Astrocyte (in vitro differentiated cells and primary cell): Measurements from ENCODE around the gene CMTR1. TPM values are rescaled to one million over a fixed set of nuclear protein-coding genes. Genes with fewer than 3 reads are reported as not detected.

ENCODE experiments used
- DNase-seq: peaks from one replicate; pipeline ENCODE4 v3.0.0-alpha.2; 2010; ENCODE audit warnings: low read depth
- FAIRE-seq: peaks from 2 replicates; lab custom pipeline; 2011; peaks lifted over from hg19 to GRCh38; lab: Jason Lieb, UNC
- H2AFZ ChIP-seq: 2 replicates; pipeline ENCODE4 v1.6.0; 2012; ENCODE audit warnings: low read depth, low read length, inconsistent platforms
- H3K27ac ChIP-seq: 2 replicates; pipeline ENCODE4 v1.5.1; 2011; ENCODE audit warnings: low read depth, low read length, inconsistent platforms
- H3K27me3 ChIP-seq: 2 replicates; pipeline ENCODE4 v1.6.0; 2011; ENCODE audit warnings: low read length, inconsistent platforms; ENCODE audit not compliant: insufficient read depth
- H3K36me3 ChIP-seq: 2 replicates; pipeline ENCODE4 v1.5.1; 2011; ENCODE audit warnings: low read length, inconsistent platforms; ENCODE audit not compliant: insufficient read depth
- H3K4me1 ChIP-seq: 2 replicates; pipeline ENCODE4 v1.5.1; 2011; ENCODE audit warnings: low read length, inconsistent platforms; ENCODE audit not compliant: insufficient read depth
- H3K4me2 ChIP-seq: 2 replicates; pipeline ENCODE4 v1.6.0; 2012; ENCODE audit warnings: low read length, inconsistent platforms
- H3K4me3 ChIP-seq: 2 replicates; pipeline ENCODE4 v1.5.1; 2011; ENCODE audit warnings: low read depth, mild to moderate bottlenecking, low read length, inconsistent platforms; ENCODE audit not compliant: insufficient read depth
- H3K79me2 ChIP-seq: 2 replicates; pipeline ENCODE4 v1.6.0; 2012; ENCODE audit warnings: mild to moderate bottlenecking, low read length, inconsistent platforms; ENCODE audit not compliant: insufficient read depth
- H3K9ac ChIP-seq: 2 replicates; pipeline ENCODE4 v1.6.0; 2012; ENCODE audit warnings: mild to moderate bottlenecking, low read length, inconsistent platforms
- H3K9me3 ChIP-seq: 2 replicates; pipeline ENCODE4 v1.5.1; 2012; ENCODE audit warnings: low read depth, mild to moderate bottlenecking, low read length, inconsistent platforms; ENCODE audit not compliant: insufficient read depth
- H4K20me1 ChIP-seq: 2 replicates; pipeline ENCODE4 v1.6.0; 2012; ENCODE audit warnings: low read length, inconsistent platforms; ENCODE audit not compliant: insufficient read depth
- H3K27ac Mint-ChIP-seq: one replicate; pipeline ENCODE4 v1.8.0; 2021; ENCODE audit warnings: mild to moderate bottlenecking, mixed read lengths; ENCODE audit not compliant: unreplicated experiment
- H3K27me3 Mint-ChIP-seq: one replicate; pipeline ENCODE4 v1.8.0; 2021; ENCODE audit warnings: low read depth, mixed read lengths; ENCODE audit not compliant: unreplicated experiment
- H3K36me3 Mint-ChIP-seq: one replicate; pipeline ENCODE4 v1.8.0; 2021; ENCODE audit warnings: low read depth, mixed read lengths; ENCODE audit not compliant: unreplicated experiment
- H3K4me1 Mint-ChIP-seq: one replicate; pipeline ENCODE4 v1.8.0; 2021; ENCODE audit warnings: low read depth, mixed read lengths; ENCODE audit not compliant: unreplicated experiment
- H3K4me3 Mint-ChIP-seq: one replicate; pipeline ENCODE4 v1.8.0; 2021; ENCODE audit warnings: mild to moderate bottlenecking, moderate library complexity, mixed read lengths; ENCODE audit not compliant: unreplicated experiment
- H3K9me3 Mint-ChIP-seq: one replicate; pipeline ENCODE4 v1.8.0; 2021; ENCODE audit warnings: mild to moderate bottlenecking, mixed read lengths; ENCODE audit not compliant: unreplicated experiment
- EZH2 ChIP-seq: IDR thresholded peaks from 2 replicates; pipeline ENCODE4 v1.6.1; 2012; ENCODE audit warnings: mild to moderate bottlenecking, low read length, inconsistent platforms; ENCODE audit not compliant: insufficient read depth
- total RNA-seq: library from RNA; stranded (reverse); gene quantifications from 2 replicates; pipeline ENCODE4 v1.2.1, GENCODE V29; 2021
- TF ChIP-seq, protein P1 (sequence below): IDR thresholded peaks from 2 replicates; pipeline ENCODE4 v1.5.1; 2011; ENCODE audit warnings: low read depth, mild to moderate bottlenecking, inconsistent platforms, low read length, moderate library complexity; ENCODE audit not compliant: insufficient read depth

CMTR1 gene
- total RNA-seq, 1 donor from 2014 or later, result 44.1 TPM

DNA sequence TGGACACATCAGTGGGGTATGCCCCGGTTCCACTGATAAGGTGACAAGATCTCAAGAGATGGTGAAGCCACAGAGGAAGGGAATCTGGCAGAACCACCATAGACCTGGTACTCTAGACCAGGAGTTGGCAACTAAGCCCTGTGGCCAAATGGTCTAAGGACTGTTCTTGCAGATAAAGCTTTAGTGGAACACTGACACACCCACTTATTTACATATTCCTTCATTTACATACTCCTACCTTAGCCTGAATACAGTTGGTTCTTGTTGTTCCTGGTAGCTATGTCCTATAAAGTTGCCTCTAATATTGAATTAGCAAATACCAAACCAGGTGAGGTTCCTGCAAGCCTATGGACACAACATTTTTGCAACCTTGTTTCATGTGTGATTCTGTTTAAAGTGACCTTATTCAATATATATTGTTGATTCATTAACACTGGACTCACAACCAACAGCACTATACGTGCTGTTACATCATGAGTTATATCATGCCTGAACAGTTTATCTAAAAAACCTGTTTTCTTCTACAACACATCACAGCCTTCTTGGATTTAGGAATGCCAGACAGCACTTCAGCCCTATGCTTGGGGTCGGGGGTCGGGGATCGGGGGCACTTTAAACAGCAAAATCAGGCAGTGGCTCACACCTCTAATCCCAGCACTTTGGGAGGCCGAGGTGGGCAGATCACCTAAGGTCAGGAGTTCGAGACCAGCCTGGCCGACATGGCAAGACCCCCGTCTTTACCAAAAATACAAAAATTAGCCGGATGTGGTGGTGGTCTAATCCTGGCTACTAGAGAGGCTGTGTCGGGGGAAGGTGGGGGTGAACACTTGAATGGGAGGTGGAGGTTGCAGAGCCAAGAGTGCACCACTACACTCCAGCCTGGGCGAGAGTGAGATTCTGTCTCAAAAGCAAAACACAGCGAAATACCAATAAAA lies 64.2 kb downstream of the CMTR1 start:
- no peak overlapping the region for H3K4me3 ChIP-seq
- no peak overlapping the region for H3K27ac ChIP-seq
- peaks cover 6% of the 10 kb centered on the region for H3K4me1 ChIP-seq
- no peak overlapping the region for H3K27ac Mint-ChIP-seq
- peaks cover 6% of the 10 kb centered on the region for H3K79me2 ChIP-seq
- H3K4me2 ChIP-seq, result no peak overlapping the region
- H3K9me3 ChIP-seq, result no peaks in the 10 kb centered on the region
- H4K20me1 ChIP-seq, result peaks cover 21% of the 10 kb centered on the region
- no peak overlapping the region for H3K4me3 Mint-ChIP-seq
- no peaks in the 10 kb centered on the region for H3K9me3 Mint-ChIP-seq
- no peak for TF ChIP-seq EZH2
- TF ChIP-seq, protein P1, sequence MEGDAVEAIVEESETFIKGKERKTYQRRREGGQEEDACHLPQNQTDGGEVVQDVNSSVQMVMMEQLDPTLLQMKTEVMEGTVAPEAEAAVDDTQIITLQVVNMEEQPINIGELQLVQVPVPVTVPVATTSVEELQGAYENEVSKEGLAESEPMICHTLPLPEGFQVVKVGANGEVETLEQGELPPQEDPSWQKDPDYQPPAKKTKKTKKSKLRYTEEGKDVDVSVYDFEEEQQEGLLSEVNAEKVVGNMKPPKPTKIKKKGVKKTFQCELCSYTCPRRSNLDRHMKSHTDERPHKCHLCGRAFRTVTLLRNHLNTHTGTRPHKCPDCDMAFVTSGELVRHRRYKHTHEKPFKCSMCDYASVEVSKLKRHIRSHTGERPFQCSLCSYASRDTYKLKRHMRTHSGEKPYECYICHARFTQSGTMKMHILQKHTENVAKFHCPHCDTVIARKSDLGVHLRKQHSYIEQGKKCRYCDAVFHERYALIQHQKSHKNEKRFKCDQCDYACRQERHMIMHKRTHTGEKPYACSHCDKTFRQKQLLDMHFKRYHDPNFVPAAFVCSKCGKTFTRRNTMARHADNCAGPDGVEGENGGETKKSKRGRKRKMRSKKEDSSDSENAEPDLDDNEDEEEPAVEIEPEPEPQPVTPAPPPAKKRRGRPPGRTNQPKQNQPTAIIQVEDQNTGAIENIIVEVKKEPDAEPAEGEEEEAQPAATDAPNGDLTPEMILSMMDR, result no peak
- no peak overlapping the region for H3K9ac ChIP-seq
- peaks cover 3% of the 10 kb centered on the region for H3K36me3 Mint-ChIP-seq
- H3K27me3 ChIP-seq, result no peaks in the 10 kb centered on the region
- peaks cover 2% of the 10 kb centered on the region for H3K27me3 Mint-ChIP-seq
- H3K4me1 Mint-ChIP-seq, result peaks cover 8% of the 10 kb centered on the region
- FAIRE-seq, result no peak
- no peak for DNase-seq
- H3K36me3 ChIP-seq, result no peaks in the 10 kb centered on the region
- no peak overlapping the region for H2AFZ ChIP-seq

DNA sequence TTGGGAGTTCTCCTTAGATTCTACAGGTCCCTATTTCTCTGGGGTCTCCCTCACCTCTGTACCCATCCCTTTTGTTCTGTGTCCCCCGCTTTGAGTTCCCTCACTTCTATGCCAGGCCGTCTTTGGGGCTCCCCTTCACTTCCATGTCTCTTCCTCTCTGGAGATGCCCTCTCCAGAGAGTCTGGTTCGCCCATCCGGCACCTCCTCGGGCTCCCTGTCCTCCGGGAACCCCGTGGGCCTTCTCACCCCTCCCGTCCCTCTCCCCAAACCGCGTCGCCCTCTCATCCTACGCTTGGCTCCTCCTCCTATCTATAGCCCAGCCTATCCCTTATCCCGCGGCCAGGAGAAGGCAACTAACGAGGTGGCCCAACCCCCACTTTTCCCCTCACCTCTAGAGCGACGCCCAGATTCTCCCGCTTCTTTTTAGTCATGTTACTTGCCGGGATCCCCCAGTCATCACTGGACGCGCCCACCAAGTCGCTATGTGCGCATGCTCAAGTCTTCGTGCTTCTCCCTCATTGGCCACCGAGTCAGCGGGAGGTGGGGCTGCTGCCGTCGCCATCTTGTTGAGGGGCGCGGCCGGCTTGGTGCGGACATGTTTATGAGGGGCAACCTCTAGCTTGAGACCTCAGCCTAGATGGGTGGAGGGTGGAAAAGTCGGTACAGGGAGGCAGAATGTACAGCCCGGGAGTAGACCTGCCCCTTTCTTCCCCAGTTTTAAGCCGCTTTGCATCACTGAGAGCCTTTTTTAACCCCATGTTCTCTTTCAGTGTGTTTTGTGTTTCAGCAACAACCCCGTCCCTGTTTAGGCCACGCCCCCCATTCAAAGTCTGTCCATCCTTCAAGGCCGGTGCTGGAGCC lies 66.6 kb downstream of the CMTR1 start, which contains the start of gene CCDC167:
TSS of gene CCDC167 (minus strand) at position 461 of the 861 bp plus-strand sequence. CDS start at position 431, 30 bp downstream.
- peaks cover 2% of the 10 kb centered on the region for H3K79me2 ChIP-seq
- FAIRE-seq, result no peak
- H3K4me1 ChIP-seq, result peaks cover 6% of the 10 kb centered on the region
- H2AFZ ChIP-seq, result peak within 1 kb of the TSS; percentile 93
- no peak for TF ChIP-seq EZH2
- TF ChIP-seq, protein P1, result no peak
- peak within 1 kb of the TSS; percentile 70 for H3K27ac ChIP-seq
- H3K4me3 ChIP-seq, result peak within 1 kb of the TSS; percentile 65
- no peaks in the 10 kb centered on the region for H4K20me1 ChIP-seq
- Mint-ChIP-seq H3K4me3 (peak within 1 kb of the TSS; percentile 94), H3K9me3 (no peaks in the 10 kb centered on the region), H3K36me3 (peaks cover 2% of the 10 kb centered on the region), H3K27me3 (peaks cover 10% of the 10 kb centered on the region), H3K4me1 (peaks cover 4% of the 10 kb centered on the region), H3K27ac (peak within 1 kb of the TSS; percentile 81)
- H3K9ac ChIP-seq, result peak within 1 kb of the TSS; percentile 87
- DNase-seq, result peak; percentile 94
- H3K4me2 ChIP-seq, result peak within 1 kb of the TSS; percentile 95
- no peaks in the 10 kb centered on the region for H3K36me3 ChIP-seq
- no peaks in the 10 kb centered on the region for H3K9me3 ChIP-seq
- no peaks in the 10 kb centered on the region for H3K27me3 ChIP-seq
